IMR-90 (cell line): ENCODE results near the gene SPATA17. TPM values are rescaled to one million over a fixed set of nuclear protein-coding genes. Genes with fewer than 3 reads are reported as not detected.

Experiments used
- ATAC-seq: fragments of 200-7000 bp; cut with Tn5 transposase; 2 replicates; pipeline ENCODE4 v1.9.1; 2020; ENCODE audit warnings: low read depth, mild to moderate bottlenecking, moderate library complexity
- BruUV-seq: library from RNA; stranded (reverse); fragments of 400-500 nt; replicated peaks from 2 replicates; lab custom pipeline; 2021; lab: Mats Ljungman, UMichigan
- CTCF ChIA-PET: fragments of 300-600 bp; formaldehyde crosslinking; extraction: SDS; loops from one replicate; lab custom pipeline; 2021; ENCODE audit warnings: antibody characterized with exemption; lab: Yijun Ruan, JAX
- POLR2A ChIA-PET: fragments of 300-600 bp; sonication (Branson Sonifier 250); formaldehyde crosslinking; loops from one replicate; lab custom pipeline; 2022; ENCODE audit warnings: antibody characterized with exemption; ENCODE audit not compliant: unreplicated experiment; lab: Charles Lee
- DNase-seq: peaks from one replicate; pipeline ENCODE4 v3.0.0; 2013
- H2AFZ ChIP-seq: replicated peaks from 2 replicates; pipeline ENCODE3; 2013; ENCODE audit warnings: low read length, mild to moderate bottlenecking; ENCODE audit not compliant: poor library complexity
- H2AK5ac ChIP-seq: 2 replicates; pipeline ENCODE4 v1.6.1; 2013; ENCODE audit warnings: low read depth, low read length, inconsistent platforms
- H2AK9ac ChIP-seq: replicated peaks from 2 replicates; pipeline ENCODE3; 2013; ENCODE audit warnings: mild to moderate bottlenecking, low read depth, low read length, moderate library complexity; ENCODE audit not compliant: poor library complexity
- H2BK120ac ChIP-seq: 2 replicates; pipeline ENCODE4 v1.6.1; 2013; ENCODE audit warnings: low read depth, low read length, inconsistent platforms
- H2BK15ac ChIP-seq: 3 replicates; pipeline ENCODE4 v1.6.1; 2013; ENCODE audit warnings: low read depth, low read length, inconsistent platforms
- H2BK20ac ChIP-seq: 2 replicates; pipeline ENCODE4 v1.6.1; 2013; ENCODE audit warnings: low read depth, mild to moderate bottlenecking, inconsistent platforms, low read length, moderate library complexity
- H2BK5ac ChIP-seq: 2 replicates; pipeline ENCODE4 v1.6.1; 2013; ENCODE audit warnings: mild to moderate bottlenecking, low read depth, low read length, inconsistent platforms; ENCODE audit not compliant: poor library complexity, severe bottlenecking
- H3K14ac ChIP-seq: replicated peaks from 2 replicates; pipeline ENCODE4 v1.6.1; 2013; ENCODE audit warnings: low read depth, low read length, inconsistent platforms
- H3K18ac ChIP-seq: 2 replicates; pipeline ENCODE4 v1.6.1; 2013; ENCODE audit warnings: low read depth, low read length, control low read depth
- H3K23ac ChIP-seq: 2 replicates; pipeline ENCODE4 v1.6.1; 2013; ENCODE audit warnings: low read depth, low read length, inconsistent platforms
- H3K27ac ChIP-seq: 2 replicates; pipeline ENCODE4 v1.5.1; 2013; ENCODE audit warnings: mild to moderate bottlenecking, control low read depth, low read length; ENCODE audit not compliant: insufficient read depth
- H3K27me3 ChIP-seq: 2 replicates; pipeline ENCODE4 v1.6.1; 2013; ENCODE audit warnings: low read length; ENCODE audit not compliant: control insufficient read depth, insufficient read depth
- H3K36me3 ChIP-seq: 2 replicates; pipeline ENCODE4 v1.6.1; 2013; ENCODE audit warnings: low read length, mixed read lengths; ENCODE audit not compliant: control insufficient read depth, insufficient read depth
- H3K4ac ChIP-seq: 2 replicates; pipeline ENCODE4 v1.6.1; 2013; ENCODE audit warnings: low read depth, low read length, inconsistent platforms
- H3K4me1 ChIP-seq: 2 replicates; pipeline ENCODE4 v1.6.1; 2013; ENCODE audit warnings: low read length, mixed read lengths; ENCODE audit not compliant: control insufficient read depth, insufficient read depth
- H3K4me2 ChIP-seq: 2 replicates; pipeline ENCODE4 v1.6.1; 2013; ENCODE audit warnings: low read depth, mild to moderate bottlenecking, control low read depth, low read length, moderate library complexity
- H3K4me3 ChIP-seq: 2 replicates; pipeline ENCODE4 v1.5.1; 2013; ENCODE audit warnings: low read depth, mild to moderate bottlenecking, control low read depth, low read length, moderate library complexity; ENCODE audit not compliant: insufficient read depth
- H3K56ac ChIP-seq: 2 replicates; pipeline ENCODE4 v1.6.1; 2013; ENCODE audit warnings: low read length, inconsistent platforms; ENCODE audit not compliant: insufficient read depth; ENCODE audit errors: extremely low read depth
- H3K79me1 ChIP-seq, 2 experiments: 2 replicates each; pipeline ENCODE4 v1.6.1; 2013; ENCODE audit warnings: low read length in 2 of 2, inconsistent platforms in 1 of 2, low read depth in 1 of 2
- H3K9ac ChIP-seq: 2 replicates; pipeline ENCODE4 v1.6.1; 2013; ENCODE audit warnings: low read depth, low read length, control low read depth
- H3K9me1 ChIP-seq: 2 replicates; pipeline ENCODE4 v1.6.1; 2013; ENCODE audit warnings: low read length, inconsistent platforms; ENCODE audit not compliant: insufficient read depth
- H3K9me3 ChIP-seq: 2 replicates; pipeline ENCODE4 v1.6.1; 2013; ENCODE audit warnings: low read length; ENCODE audit not compliant: control insufficient read depth, insufficient read depth
- H4K20me1 ChIP-seq: 2 replicates; pipeline ENCODE4 v1.6.1; 2013; ENCODE audit warnings: low read length, inconsistent platforms; ENCODE audit not compliant: insufficient read depth
- H4K5ac ChIP-seq: 2 replicates; pipeline ENCODE4 v1.6.1; 2013; ENCODE audit warnings: mild to moderate bottlenecking, low read depth, low read length, control low read depth
- H4K8ac ChIP-seq, 2 experiments: 2 replicates each; pipeline ENCODE4 v1.6.1; 2013; ENCODE audit warnings: low read depth in 2 of 2, low read length in 2 of 2, control low read depth in 1 of 2, inconsistent platforms in 1 of 2
- H4K91ac ChIP-seq: 2 replicates; pipeline ENCODE4 v1.6.1; 2013; ENCODE audit warnings: low read depth, low read length, inconsistent platforms; ENCODE audit not compliant: insufficient read depth
- CEBPB ChIP-seq: IDR thresholded peaks from 2 replicates; pipeline ENCODE4 v1.6.1; 2012; ENCODE audit warnings: low read depth, low read length, improper control_type of control experiment
- CTCF ChIP-seq: conservative IDR thresholded peaks from 2 replicates; pipeline ENCODE4 v1.5.1; 2012; ENCODE audit warnings: mild to moderate bottlenecking, low read depth, low read length, improper control_type of control experiment
- FOS ChIP-seq: fragments of 150-350 bp; IDR thresholded peaks from 2 replicates; pipeline ENCODE4 v1.6.1; 2016; ENCODE audit warnings: low read depth, low read length
- MAFK ChIP-seq: IDR thresholded peaks from 2 replicates; pipeline ENCODE4 v1.6.1; 2012; ENCODE audit warnings: low read depth, low read length, improper control_type of control experiment
- POLR2A ChIP-seq: IDR thresholded peaks from 2 replicates; pipeline ENCODE4 v1.6.1; 2012; ENCODE audit warnings: mild to moderate bottlenecking, low read depth, low read length
- RCOR1 ChIP-seq: IDR thresholded peaks from 2 replicates; pipeline ENCODE4 v1.6.1; 2012; ENCODE audit warnings: mild to moderate bottlenecking, low read length, improper control_type of control experiment; ENCODE audit not compliant: insufficient replicate concordance
- RFX5 ChIP-seq: IDR thresholded peaks from 2 replicates; pipeline ENCODE4 v1.8.0; 2012; ENCODE audit warnings: low read depth, mild to moderate bottlenecking, low read length, moderate library complexity
- USF2 ChIP-seq: fragments of 150-350 bp; IDR thresholded peaks from 2 replicates; pipeline ENCODE4 v1.6.1; 2017; ENCODE audit warnings: mild to moderate bottlenecking, antibody characterized with exemption, low read length, low read depth
- WGBS, 2 experiments: methylation state at CpG; one replicate each; pipeline versions ENCODE4 v1.1.5 to v1.1.7; 2013; ENCODE audit warnings: missing lambda C conversion rate in 2 of 2; ENCODE audit not compliant: insufficient read length in 1 of 2; ENCODE audit errors: extremely low coverage in 2 of 2; 5-methylcytosine and 5-hydroxymethylcytosine counted together
- dilution Hi-C: fragments of 300-500 bp; cut with HindIII; formaldehyde crosslinking; loops from one replicate; pipeline ENCODE4 v1.14.3; 2018; ENCODE audit warnings: low sequenced_read_pairs; ENCODE audit not compliant: unreplicated experiment
- in situ Hi-C: fragments of 300-500 bp; cut with MboI; formaldehyde crosslinking; loops from 3 replicates; pipeline ENCODE4 v1.14.3; 2019; ENCODE audit warnings: low sequenced_read_pairs, inconsistent platforms, mixed read lengths
- intact Hi-C: fragments of 100-400 bp; cut with micrococcal nuclease; formaldehyde crosslinking; loops from 2 replicates; pipeline ENCODE4 v1.10.0; 2022
- polyA plus RNA-seq, 3 experiments: library from polyadenylated mRNA; depleted of rRNA; stranded (reverse); fragments of >200 nt; gene quantifications; 2 replicates each; pipeline ENCODE4 v1.2.3, GENCODE V29; 2012; ENCODE audit warnings: low replicate concordance in 1 of 3
- total RNA-seq: library from RNA; depleted of rRNA; stranded (reverse); fragments of >200 nt; gene quantifications from 2 replicates; pipeline ENCODE4 v1.2.3, GENCODE V29; 2012

The SPATA17 gene
- total and polyA plus RNA-seq, 2 of the 4 experiments (the other 2 are of a cell fraction) = 0.03 to 0.18 TPM

GRCh38 chr1:217871955-217872354, 240.8 kb downstream of the SPATA17 start:
- Histone ChIP-seq H3K14ac (no peak overlapping the region), H3K23ac (no peak overlapping the region), H2AK5ac (no peak overlapping the region), H4K8ac (no peak overlapping the region), H4K5ac (no peak overlapping the region), H3K9me1 (no peaks in the 10 kb centered on the region), H3K9me3 (no peaks in the 10 kb centered on the region), H3K4me3 (no peak overlapping the region), H2BK15ac (no peak overlapping the region), H3K4me2 (no peak overlapping the region), H2BK20ac (no peak overlapping the region), H3K27me3 (no peaks in the 10 kb centered on the region), H2BK120ac (no peak overlapping the region), H2BK5ac (no peak overlapping the region), H3K27ac (no peak overlapping the region), H4K91ac (no peak overlapping the region), H3K4ac (no peak overlapping the region), H3K36me3 (no peaks in the 10 kb centered on the region), H3K18ac (no peak overlapping the region), H2AFZ (no peak overlapping the region), H3K56ac (no peak overlapping the region), H3K4me1 (no peaks in the 10 kb centered on the region), H3K79me1 (no peaks in the 10 kb centered on the region), H4K20me1 (no peaks in the 10 kb centered on the region), H3K9ac (no peak overlapping the region), H2AK9ac (no peak overlapping the region)
- ATAC-seq (no peak), DNase-seq (no peak)
- TF ChIP-seq RFX5 = no peak
- no peak for TF ChIP-seq POLR2A
- TF ChIP-seq USF2 = no peak
- TF ChIP-seq RCOR1 = no peak
- TF ChIP-seq FOS = no peak
- no peak for TF ChIP-seq CEBPB
- no peak for TF ChIP-seq CTCF
- no peak for TF ChIP-seq MAFK
- dilution Hi-C loops (no loop called here), intact Hi-C loops (no loop called here), in situ Hi-C loops (no loop called here)
- ChIA-PET CTCF (no interaction called here), POLR2A (no interaction called here)
- no CpG with 5 or more reads among the region's 2 CpGs for WGBS, 2 experiments
- no TSS peak for BruUV-seq
